ENCODE measurements around the gene CISTR.

The CISTR gene

DNA sequence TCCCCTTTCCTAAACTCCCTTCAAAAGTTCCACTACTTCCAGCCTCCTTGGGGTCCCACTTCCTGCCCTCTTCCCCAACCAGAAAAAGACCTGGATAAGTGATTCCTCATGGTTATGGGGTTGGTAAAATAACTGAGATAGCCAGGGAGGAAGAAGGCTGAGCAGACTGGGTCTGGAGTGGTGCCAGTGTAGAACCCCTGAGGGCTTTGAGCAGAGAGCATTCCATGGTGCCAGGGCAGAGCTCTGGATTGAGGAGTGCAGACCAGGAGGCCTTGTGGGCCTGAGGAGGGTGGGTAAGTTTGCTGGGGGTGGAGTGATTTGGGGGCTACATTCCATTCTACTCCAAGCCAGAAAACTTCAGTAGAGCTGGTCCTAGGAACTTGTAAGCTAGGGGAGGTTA is 9.5 kb upstream of the CISTR start:
- DNase-seq = no peak

DNA sequence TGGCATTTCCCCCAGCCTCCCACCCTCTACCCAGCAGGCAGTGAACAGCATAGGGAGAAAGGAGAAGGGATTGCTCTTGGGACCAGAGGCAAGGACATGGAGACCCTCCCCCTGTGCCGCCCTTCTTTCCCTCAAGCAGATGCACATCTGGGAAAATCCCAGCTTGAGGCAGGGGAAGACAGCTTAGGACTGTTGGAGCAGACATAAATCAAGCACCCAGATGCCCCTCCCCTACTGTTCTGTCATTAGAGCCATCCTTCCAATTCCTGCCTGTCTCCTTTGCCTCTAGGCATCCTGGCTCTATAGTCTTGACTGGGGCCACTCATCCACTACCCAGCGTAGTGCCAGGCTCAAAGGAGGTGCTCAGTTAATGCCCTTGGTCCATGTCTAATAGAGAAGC is 7.5 kb upstream of the CISTR start:
- DNase-seq = no peak

DNA sequence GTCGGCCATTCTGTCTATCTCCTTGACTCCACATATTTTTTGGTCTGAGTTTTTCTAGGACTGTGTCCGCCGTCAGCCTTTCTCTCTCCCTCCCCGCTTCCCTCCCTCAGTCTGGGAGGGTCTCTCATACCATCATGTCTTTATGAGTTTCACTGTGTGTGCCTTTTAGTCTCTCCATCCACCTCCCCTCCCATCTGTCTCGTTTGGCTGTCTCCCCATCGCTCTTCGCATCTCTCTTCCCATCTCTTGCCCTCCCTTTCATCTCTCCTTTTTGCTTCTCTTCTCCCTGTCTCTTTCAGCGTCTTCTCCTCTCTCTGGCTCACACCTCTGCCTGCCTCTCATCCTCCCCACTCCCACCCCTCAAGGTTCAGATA is 6.9 kb upstream of the CISTR start:
- no peak for DNase-seq

DNA sequence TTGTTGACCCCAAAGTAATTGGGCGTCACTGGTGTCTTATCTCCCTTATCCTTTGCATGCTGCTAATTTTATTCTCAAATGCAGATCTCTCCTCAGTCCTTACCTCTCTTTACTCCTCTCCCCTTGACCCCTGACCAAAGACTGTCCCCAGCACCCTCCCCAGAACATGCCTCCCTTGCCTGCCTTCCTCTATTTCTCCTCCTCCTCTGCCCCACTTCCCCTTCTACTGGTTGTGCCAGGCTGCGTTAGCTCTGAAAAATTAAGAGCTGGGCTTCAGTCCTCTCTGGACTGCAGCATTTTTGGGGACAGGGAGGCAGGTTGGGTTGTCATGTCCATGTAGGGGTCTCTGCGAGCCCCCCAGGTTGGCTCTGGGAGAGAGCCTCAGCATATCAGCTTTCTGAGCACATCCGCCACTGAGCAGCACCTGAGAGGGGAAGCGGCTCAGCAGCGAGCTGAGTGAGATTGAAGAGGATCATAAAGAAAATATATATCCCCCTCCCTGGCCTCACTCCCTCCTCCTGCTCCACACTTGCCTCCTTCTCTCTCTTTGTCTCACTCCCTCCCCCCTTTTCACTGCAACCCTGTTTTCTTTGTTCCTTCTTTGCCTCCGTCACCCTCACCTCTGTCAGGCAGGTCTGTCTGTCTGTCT is 6.4 kb upstream of the CISTR start:
- no peak for DNase-seq

DNA sequence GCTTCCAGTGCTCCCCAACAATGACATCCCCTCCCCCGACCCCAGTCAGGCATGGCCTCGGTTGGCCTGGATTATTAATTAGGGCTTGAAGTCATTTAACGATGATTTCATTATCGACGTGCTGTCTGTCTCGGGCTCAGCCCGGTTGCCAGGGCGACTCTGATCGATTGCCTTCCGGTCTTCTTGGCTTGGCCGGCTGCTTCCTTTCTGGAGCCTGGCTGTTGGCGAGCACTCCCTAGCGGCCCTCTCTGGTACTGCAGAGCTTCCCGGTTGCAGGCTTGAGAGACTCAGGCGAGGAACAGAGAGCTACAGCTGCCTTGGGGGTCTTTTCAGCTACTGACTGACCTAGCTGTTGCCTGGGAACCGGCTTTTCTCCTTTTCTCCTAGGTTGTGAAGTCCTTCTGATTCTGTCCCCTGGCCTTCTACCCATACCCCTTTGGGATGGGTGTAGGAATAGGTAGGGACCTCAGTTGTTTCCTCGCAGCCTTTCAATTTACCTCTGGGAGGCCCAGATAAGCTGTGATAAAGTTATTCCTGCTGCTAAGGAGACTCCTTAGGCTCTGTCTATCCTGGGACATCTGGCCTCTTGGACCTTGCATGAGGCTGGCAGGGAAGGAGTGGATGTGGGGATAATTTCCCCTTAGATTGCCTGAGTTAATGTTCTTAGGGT is 5.5 kb upstream of the CISTR start:
- peak; percentile 76 to 84 for DNase-seq

DNA sequence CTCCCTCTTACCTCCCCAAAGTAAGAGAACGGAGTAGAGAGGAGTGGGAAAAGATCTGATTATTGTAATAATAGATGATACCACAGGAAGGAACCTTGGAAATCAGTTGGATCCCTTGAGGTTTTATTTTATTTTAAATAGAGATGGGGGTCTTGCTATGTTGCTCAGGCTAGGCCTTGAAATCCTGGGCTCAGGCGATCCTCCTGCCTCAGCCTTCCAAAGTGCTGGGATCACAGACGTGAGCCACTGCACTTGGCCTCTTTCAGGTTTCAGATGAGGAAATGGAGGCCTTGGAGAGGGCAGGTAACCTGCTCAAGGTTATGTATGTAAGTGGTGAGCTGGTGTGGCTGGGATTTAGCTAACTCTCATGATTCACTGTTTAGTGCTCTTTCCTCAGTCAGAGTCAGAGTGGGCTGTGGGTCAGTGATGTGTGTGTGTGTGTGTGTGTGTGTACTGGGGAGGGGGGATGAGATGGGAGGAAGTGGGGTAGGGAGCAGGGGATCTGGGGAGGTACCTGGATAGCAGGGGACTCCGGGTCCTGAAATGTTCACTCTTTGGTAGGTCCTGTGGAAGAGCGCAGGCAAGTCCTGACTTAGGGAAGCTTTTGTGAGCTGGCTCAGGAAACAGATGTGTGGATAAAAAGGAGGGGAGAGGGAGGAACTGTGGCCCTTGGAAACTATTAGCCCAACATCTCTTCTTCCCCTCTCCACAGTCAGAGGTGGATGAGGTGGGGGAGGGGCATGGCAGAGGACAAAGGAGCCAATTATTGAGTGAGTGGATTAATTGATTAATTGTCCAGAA is 4.7 kb upstream of the CISTR start:
- DNase-seq = no peak

DNA sequence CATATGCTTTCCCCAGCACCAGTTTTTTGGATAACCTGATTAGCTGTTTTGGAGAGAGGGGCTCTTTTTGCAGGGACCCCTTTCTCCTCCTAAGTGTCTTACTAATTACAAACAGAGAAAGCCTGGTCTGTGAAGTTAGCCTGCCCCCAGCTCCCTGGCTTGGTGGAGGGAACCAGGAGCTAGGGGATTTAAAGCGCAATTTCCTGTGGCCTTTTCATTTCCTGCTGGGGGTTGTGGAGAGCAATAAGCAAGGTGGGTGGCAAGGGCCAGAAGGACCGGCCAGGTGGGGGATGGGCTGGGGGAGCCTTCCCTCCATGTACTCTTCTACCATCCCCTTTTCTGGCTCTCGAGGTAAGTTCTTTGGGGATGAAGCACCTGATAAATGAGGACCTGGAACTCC is 4.1 kb upstream of the CISTR start:
- DNase-seq = no peak

DNA sequence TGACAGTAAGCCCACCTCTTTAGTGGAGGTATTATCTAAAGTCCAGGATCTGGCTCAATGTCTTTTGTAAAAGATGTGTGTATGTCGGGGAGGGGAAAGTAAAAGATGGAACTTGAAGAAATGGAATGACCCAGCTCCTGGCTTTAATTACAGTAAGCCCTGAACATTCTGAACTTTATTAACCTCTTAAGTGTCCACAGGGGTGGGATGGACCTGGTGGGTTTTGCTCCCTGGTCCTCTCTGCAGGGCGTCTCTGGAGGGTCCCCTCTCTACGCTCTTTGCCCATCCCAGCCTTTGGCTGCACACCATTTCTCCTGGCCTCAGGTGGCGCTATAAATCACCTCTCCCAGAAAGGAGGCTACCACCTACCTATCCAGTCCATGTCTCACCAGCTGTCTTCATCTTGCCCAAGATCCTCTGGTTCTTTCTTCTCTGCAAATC is 3.7 kb upstream of the CISTR start:
- no peak for DNase-seq

DNA sequence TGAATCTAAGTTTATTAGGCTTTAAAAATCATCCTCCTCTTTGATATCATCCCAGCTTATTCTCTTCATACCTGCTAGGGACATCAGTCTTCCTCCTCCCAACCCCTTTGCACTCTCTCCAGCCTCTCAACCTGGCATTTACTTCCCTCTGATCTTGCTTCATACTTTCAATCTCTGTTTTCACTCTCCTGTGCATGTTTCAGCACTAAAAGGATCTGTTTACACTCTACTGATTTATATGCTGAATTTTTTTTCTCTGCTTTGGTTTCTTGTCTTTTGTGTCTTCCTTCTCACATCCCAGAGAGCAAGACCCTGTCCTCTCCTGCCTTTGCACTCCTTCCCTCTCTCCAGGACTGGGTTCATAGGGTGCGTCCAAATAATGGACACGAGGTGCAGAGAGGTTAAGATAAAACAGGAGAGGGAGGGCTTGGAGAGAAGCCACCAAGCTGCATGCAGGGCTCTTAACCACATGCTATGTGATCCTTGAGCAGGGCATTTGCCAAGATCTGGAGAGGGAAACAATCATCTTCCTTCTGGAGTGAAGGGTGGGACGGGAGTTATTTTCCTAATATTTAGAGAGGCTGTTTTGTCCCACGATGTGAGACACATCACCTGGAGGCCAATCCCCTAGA is 3.0 kb upstream of the CISTR start:
- no peak for DNase-seq

DNA sequence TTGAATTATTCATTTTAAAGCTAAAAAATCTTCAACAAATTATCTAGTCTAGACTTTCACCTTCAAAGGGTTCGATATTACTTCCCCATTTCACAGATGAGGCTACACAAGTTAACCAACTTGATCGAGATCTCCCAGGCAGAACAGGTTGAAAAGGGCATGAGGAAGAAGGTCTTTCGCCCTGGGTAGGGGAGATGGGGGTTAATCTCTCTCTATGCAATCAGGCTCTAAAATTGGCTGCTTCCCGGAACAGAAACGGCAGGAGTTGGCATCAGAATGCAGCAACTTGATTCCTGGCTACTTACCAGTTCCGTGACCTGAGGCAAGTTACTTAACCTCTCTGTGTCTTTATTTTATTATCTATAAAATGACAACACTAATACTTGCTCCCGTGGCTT is 2.4 kb upstream of the CISTR start:
- no peak for DNase-seq

DNA sequence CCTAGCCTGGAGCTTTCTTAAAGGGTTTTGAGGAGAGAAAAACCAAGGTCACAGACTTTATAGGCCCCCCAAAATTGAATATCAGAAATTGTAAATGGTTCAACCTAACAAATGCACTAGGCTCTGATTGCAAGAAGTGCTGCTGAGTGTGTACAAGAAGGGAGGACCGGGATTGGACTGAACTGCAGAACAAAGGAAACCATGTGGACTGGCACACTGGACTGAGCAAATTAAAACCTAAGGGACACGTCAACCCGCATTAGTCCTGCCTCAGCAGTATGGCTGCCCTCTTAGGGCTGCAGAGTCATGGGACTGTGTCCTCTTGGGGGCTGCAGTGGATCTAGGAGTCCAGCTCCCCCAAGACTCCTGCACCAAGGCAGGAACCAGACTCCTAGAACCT is 842 bp upstream of the CISTR start:
- DNase-seq = no peak

DNA sequence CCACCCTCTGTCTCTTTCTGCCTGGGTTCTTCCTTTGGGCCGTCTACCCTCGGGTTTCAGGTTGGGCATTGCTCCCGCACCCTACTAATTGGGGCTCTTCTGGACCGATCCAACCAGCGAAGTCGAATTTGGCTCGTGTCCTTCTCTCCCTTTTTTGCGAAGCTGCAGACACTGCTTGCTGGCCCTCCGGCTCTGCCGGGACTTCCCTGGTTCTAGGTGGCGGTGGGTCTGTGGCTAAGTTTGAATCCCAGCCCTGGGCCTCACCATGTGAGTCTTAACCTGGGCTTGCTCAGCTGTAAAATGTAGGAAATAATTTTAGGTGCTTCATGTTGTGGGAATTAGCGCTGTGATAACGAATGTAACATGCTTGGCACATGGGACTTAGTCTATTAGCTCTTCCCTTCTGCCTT is 418 bp upstream of the CISTR start:
- no peak for DNase-seq

DNA sequence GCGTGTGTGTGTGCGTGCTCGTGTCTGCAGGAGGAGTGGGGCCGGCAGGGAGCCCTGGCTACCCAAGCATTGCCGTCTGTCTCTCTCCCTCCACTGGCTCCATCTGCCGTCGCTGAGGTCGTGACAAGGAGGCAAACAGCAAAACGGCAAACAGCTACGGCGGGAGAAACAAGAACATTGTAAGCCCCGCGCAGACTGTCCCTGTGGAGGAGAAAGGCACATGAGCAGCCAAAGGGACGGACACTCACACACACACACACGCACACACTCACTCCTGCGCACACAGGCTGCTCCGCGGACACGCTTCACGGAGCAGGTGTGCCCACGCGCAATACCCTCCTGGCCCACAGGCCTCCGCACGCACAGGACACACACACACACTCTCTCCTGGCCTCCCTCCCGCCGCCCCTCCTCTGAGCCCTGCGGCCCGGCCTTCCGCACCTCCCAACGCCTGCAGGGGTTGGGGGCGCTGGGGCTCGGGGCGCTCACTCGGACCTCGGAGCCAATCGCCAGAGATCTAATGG is 905 bp downstream of the CISTR start:
- peak; percentile 20 to 35 for DNase-seq

DNA sequence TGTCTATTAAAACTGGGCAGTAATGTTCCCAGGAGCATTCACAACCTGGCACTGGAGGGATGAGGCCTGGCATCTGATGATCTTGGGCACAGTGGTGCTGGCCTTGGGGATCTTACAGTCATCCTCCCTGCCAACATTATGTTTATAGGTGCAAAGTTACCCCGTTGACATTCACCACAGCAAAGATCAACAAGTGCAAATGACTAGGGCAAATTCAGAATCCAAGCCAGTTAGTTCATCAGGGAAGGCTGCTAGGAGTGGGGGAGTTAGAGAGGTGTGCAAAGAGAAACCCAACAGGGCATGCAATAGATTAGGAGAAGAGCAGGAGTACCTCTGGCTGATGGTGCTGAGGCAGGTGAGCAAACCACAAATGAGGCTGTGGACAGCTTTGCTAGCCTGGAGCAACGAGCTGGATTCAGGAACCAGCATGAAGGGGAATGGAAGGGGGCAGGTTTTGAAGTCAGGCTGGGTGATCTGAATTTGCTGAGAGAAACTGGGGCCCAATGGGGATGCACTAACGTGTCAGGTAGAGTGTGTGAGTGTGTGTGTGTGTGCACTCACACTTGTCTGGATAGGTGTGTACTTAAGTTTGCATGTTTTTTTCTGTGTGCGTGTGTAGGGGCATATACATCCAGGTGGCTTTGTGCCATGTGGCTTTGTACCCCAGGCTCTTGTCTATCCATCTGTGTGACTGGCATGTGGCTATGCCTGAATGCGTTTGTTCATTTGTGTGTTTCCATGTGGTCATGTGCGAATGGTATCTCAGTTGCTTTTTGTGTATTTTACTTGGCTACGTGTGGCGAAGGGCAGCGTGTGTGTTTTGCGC is 1.6 kb downstream of the CISTR start:
- no peak for DNase-seq

DNA sequence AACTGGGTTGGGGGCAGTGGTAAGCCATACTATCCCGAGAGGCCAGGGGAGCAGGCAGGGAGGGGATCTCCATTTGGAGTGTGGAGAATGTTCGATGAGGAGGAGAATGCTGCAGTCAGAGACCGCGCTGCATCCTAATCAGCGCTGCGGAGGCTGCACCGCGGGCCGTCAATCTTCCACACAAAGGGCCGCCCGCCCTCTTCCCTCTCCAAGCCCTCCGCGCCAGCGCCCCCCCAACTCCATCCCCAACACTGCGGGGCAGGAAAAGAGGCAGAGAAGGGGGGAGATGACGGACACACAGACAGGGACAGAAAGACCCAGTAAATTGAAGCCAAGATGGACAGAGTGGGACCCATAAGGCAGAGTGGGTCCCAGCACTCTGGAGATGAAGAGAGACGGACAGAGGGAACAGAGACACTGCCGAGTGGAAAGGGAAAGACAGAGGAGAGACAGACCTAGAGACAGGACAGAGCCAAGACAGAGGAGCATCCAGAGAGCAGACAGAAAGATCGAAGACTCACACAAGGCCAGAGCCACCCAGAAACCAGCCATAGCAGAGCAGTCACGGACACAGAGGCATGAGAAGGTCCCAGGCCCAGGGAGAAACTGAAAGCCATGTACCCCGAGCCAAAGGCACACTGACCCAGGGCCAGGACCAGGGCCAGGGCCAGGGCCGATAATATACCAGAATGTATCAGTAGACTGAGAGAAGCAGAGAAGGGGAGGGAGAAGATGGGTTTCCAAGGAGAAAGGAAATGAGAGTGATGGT is 3.5 kb downstream of the CISTR start:
- no peak for DNase-seq

DNA sequence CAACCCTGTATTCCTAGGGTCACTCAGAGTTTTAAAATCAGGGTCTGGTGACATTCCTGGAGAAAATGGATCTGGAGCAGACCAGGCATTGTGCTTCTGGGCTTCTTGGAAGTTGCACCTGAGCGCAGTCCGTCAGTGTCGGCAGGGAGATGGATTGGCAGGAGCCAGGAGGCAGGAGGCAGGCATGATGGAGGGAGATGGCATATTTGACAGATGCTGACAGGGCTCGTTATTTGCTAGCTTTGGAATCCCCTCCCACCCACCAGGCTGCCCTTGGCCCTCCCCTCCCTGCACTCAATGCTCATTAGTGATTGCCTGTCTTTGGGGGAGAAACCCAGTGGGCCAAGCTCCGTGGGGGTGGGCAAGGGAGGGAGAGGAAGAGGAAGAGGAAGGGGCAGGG is 4.7 kb downstream of the CISTR start:
- no peak for DNase-seq

DNA sequence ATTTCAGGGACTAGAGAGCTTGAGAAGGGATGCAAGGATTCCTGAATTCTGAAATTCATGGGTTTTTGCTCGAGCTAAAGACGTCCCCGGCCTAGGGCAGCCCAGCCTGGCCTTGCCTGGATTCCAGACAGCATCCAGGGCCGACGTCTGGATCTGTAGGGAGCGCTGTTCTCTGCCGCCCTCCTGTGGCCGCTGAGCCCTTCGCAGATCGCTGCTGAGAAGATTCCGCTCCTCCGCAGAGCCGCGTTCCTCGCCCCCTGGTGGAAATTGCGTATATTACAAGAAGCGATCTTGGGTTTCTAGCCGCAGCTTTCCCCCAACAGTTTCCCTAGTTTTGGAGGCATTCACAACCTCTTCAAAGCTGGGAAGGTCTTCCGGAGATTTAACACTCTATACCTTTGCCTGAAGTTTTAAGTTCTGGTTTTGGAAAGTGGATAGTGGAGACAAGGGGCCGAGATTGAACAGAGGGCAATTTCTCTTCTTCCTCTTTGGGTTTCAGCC is 5.1 kb downstream of the CISTR start:
- peak; percentile 84 to 89 for DNase-seq

DNA sequence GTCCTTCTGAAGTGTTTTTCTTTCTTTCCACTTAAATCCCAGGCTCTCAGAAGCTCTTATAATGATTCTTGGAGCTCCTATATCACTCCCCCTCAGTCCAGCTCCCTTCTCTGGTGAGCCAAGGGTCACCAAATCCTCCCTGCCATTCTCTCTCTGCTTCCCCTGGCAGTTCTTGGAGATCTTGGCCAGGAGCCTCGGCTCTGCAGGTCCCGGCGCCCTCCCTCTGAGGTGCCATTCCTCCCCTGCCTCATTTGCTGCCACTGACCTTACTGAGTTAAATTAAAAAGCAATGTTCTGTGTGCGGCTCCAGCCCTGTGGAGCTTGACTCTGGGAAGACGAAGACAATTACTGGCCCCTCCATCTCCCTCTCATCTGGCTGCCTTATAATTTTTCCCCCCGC is 7.0 kb downstream of the CISTR start:
- DNase-seq = no peak

DNA sequence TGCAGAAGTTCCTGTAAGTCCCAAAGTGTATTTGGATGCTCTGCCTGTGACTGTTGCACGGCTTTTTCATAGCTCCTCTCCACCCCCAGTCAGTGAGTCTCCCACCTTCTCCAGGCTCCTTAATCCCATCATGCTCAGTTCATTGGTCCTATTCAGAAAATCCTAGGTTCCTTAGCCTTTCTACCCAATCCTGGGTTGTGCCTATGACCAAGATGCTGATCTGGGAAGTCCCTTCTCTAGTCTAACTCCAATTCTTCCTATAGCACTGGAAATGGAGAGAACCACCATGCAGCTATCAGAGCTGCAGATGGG is 7.7 kb downstream of the CISTR start:
- DNase-seq = no peak

DNA sequence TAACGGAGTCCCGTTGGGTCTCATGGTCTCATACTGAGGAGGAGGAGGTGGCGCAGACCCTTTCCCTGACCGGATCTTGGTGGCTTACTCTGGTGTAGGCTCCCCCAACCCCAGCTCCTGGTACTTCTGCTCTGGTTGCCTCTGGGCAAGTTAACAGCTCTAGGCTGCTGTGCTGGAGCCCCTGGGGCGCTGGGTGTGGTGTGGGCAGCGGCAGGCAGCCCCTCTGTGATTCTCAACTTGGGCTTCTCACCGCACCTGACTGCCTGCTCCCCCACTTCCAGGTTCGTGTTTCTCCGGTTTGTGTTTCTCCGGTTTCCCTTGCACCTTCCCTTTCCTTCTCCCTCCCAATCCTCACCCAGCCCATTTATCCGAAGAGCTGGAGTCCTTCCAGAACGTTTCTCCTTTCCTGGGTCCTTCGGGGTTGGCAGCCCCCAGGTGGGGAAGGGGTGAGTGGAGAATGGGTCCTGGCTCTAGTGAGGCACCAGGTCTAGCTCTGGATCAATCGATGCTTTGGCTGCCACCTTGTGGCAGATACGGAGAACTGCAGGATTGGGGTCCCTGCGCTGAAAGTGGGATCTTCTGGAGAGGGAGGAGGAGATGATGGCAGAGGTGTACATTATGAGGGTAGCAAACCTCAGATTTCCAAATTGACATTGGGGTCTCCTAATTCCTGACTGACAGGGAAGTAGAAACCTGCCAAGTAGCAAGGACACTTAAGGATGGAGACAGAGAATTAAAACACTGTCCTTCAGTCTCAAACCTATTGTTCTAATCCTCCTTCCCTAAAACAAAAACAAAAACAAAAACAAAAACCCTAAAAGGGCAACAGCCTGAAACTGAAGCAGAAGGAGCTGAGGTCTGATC is 8.3 kb downstream of the CISTR start:
- peak; percentile 61 to 77 for DNase-seq

DNA sequence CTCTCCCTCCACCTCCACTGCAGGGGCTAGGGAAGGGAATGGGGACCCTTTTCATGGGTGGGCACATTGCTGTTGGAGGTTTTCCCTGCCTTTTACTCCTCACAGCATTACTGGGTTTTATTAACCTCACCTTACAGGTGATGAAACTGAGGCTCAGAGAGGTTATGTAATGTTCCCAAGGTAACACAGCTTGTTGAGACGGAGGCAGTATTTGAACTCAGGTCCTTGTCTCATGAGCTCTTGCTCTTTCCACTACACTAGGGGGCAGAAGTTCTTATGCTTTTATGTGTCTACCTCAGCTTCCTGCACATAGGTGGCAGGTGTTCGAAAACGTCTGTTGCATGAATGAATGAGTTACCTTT is 11.7 kb downstream of the CISTR start:
- no peak for DNase-seq
